KBM-7 (cell line): ENCODE results near the gene CYBA.
A peak's percentile ranks its signal among the peaks of the same experiment; 100 is the strongest.
"Not testable (repeated sequence)": the region's sequence is repeated elsewhere in the genome, so short reads cannot be mapped to it uniquely, and the experiment has no call there.

Experiments used
- DNase-seq: peaks from one replicate; pipeline ENCODE4 v3.0.0-alpha.2; 2015
- in situ Hi-C: fragments of 300-500 bp; cut with MboI; formaldehyde crosslinking; loops from 2 replicates; pipeline ENCODE4 v1.14.3; 2020; ENCODE audit warnings: low sequenced_read_pairs, low pct_unique_long_range_greater_than_20kb, mixed read lengths

Gene CYBA

DNA sequence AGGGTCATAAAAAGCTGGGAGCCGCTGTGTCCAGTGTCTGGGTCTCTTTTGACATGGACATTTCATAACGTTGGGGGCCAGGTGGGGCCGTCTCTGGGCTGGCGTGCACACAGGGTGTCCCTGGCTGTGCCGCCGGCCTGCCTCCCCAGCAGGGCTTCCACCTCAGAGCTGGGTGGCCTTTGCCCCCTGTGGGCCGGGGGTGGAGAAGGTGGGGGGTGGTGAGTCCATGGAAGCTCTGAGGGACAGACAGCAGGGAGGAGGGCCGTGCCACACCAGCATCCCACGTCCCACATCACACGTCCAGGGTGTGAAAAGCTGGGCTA lies 36.4 kb upstream of the CYBA start:
- in situ Hi-C loops, result no loop called here

DNA sequence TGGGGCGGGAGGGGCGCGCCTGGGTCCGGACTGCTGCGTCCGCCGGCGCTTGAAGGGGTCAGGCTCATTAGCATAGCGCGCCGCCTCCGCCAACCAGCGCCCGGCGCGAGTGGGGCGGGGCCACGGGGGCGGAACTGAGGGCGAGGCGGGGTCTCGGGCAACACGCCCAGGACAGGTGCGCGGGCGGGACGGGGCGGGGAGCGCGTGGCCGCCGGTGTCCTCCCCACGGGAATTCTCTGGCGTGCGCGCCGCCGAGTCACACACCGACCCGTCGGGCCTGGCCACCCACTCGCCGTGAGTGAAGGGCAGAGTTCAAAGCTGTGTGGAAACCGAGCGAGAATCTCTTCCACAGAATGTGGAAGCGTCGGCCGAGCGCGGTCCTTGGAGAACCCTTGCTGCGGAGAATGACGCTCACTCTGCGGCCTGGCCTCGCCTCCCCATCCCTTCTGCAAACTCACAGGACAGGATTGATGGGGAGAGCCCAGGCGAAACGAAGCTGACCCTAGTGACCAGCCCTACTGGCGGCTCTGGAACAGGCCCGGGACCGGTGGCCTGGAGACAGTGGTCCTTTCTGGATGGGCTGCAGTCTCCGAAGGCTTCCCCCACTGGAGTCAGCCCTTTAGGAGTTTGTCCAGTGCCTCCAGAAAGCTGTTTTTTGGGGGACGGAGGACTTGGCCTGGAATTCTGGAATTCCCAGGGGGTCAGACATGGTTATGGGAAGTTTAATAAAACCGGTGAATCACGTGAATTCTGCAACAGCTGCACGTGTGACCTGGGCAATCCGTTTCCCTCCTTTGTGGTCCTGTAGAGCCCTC lies 35.8 kb upstream of the CYBA start, which contains the start of gene SNAI3:
TSS of gene SNAI3 (minus strand) at position 69 of the 815 bp plus-strand sequence. CDS start 101 bp downstream, outside the sequence.
- peak; percentile 80 for DNase-seq
- in situ Hi-C loops, result no loop called here

More for the DNA sequence above, 36.4 kb upstream of the CYBA start:
- DNase-seq, result no peak

GRCh38 chr16:88686062-88686438 lies 35.2 kb upstream of the CYBA start:
- no peak for DNase-seq
- in situ Hi-C loops, result no loop called here

- in situ Hi-C loops, result no loop called here
- peak; percentile 64 for DNase-seq
Observed at GRCh38 chr16:88685156-88686061, 34.6 kb upstream of the CYBA start.

DNA sequence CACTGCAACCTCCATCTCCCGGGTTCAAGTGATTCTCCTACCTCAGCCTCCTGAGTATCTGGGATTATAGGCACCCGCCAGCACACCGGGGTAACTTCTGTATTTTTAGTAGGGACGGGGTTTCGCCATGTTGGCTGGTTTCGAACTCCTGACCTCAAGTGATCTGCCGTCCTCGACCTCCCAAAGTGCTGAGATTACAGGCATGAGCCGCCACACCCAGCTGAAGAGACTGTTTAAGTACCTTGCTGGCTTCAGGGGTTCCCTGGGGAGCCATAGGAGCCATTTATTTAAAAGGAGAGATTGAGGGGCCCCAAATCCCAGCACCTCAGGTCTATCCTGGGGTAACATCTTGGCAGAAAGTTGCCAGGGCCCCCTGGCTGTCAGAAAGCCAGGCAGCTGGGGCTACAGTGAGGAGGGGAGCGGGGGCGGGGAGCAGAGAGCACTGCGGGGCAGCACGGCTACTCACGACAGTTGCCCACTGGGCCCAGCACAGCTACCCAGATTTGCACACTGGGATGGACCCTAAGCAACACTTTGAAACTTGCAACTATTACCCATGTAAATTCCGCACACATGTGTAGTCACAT lies 33.8 kb upstream of the CYBA start:
- in situ Hi-C loops, result no loop called here
- no peak for DNase-seq

GRCh38 chr16:88681709-88682451 lies 31.0 kb upstream of the CYBA start:
- peak; percentile 88 for DNase-seq

DNA sequence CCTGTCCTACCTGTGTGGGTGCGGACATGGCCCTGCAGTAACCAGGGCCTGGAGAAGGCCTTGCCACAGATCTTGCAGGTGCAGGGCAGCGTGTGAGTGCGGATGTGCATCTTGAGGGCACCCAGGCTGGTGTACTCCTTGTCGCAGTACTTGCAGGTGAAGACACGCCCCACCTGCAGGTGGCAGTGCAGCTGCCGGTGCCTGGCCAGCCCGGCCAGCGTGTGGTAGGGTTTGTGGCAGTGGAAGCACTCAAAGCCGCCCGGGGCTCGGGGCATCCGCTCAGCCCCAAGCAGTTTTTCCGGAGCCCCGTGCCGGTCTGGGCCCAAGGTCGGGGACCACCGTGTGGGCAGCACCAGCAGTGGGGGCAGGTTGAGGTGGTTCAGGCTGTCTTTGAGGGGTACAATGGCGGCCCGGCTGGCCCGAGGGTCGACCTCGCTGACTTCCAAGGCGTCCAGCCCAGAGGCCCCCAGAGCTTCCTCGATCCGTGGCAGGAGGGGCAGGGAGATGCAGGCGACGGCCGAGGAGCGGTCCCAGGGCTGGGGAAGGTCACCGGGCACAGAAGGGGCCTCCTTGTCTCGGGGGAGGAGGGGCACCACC lies 30.3 kb upstream of the CYBA start:
- DNase-seq, result peak; percentile 39
- in situ Hi-C loops, result no loop called here

More at GRCh38 chr16:88681709-88682451, 31.0 kb upstream of the CYBA start:
- in situ Hi-C loops, result no loop called here

DNA sequence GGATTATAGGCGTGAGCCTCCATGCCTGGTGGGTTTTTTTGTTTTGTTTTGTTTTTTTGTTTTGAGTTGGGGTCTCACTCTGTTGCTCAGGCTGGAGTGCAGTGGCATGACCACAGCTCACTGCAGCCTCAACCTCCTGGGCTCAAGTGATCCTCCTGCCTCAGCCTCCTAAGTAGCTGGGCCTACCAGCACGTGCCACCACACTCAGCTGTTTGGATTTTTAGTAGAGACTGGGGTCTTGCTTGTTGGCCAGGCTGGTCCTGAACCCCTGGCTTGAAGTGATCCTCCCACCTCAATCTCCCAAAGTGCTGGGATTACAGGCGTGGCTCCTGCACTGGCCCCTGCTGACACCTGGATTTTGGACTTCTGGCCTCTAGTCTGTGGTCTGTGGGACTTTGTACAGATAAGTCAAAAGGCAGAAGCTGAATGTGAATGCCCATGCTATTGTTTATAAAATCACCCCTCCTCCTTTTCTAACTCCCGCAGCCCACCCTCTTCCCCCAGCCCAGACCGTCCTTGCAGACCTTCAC lies 29.8 kb upstream of the CYBA start:
- DNase-seq, result no peak
- in situ Hi-C loops, result no loop called here

- in situ Hi-C loops, result no loop called here
- no peak for DNase-seq
Observed at GRCh38 chr16:88678224-88678979, 27.5 kb upstream of the CYBA start.

DNA sequence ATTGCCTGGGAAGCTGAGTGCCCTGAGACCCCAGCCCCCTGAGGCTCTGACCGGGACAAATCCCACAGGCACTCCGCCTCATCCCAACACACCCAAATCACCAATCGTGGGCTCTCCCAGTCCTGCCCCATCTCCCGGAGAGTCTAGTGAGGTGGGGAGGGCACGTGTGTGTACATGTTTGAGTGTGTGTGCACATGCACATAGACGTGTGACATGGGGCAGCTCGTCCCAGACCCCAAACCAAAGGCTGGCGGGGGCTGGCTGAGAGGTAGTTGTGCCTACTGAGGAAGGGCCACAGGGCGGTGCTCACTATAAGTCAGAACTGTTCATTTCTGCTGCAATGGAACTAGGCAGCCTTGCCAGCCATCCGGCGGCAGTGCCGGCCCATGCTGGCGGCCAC lies 26.9 kb upstream of the CYBA start:
- in situ Hi-C loops, result no loop called here
- no peak for DNase-seq

- in situ Hi-C loops, result no loop called here
- DNase-seq, result no peak
Observed at GRCh38 chr16:88676502-88677242, 25.8 kb upstream of the CYBA start.

GRCh38 chr16:88673716-88674379 lies 23.0 kb upstream of the CYBA start:
- in situ Hi-C loops, result no loop called here

DNA sequence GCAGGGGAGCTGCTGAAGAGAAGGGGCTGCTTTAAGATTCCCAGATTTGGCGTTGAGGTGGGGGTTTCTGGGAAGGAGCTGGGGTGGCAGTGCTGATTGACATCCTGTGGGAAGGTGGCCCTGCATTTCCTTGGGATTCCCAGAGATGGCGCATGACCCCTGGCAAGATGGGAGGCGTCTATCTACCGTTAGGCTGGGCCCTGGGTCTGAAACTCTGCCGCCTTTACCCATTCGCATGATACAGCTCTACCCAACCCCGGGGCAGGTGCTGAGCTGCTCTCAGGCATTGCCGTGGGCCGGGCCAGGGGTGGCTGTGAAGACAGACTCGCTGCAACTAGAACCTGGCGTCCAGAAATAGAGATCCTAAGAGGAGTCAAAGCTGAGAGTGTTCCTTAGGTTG lies 21.9 kb upstream of the CYBA start:
- no peak for DNase-seq
- in situ Hi-C loops, result no loop called here

More at GRCh38 chr16:88673716-88674379, 23.0 kb upstream of the CYBA start:
- no peak for DNase-seq

GRCh38 chr16:88671806-88672205 lies 21.0 kb upstream of the CYBA start:
- in situ Hi-C loops, result no loop called here
- no peak for DNase-seq

DNA sequence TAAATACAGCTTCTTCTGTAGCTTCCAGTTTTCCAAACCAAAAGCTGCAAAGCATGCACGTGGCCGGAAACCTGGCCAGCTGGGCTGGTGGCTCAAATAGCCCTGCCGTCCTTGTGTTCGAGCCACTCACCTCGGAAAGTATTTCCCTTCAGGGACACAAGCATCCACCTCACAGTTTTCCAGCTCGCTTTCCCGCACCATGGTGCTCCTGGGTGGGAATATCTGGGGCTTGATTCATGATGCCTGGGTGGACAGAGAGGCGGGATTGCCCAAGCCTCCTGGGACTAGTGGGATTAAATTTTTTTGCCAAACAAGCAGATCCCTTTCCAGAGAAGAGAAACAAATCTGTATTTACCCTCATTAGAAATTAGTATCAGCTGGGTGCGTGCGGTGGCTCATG lies 19.1 kb upstream of the CYBA start:
- no peak for DNase-seq
- in situ Hi-C loops, result no loop called here

GRCh38 chr16:88669493-88669892 lies 18.6 kb upstream of the CYBA start:
- in situ Hi-C loops, DNase-seq: not testable (repeated sequence)

DNA sequence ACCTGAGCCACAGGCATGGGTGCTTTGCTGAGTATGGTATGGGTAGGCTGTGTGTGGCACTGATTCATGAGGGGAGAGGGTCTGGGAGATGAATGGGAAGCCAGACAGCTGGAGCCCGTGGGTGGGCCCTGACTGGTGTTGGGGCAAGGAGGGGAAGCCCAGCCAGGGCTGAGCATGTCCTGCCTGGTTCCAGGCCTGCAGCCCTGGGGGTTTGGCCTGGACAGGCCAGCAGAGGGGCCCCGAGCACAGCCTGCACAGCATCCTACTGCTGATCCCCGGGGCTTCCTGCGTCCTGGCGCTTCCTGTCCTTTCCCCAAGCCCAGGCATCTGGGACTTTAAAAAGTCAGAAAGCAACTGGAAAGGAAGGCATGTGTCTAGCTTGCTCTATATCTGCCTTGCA lies 16.6 kb upstream of the CYBA start:
- in situ Hi-C loops, result no loop called here
- no peak for DNase-seq
